ENCODE measurements around the gene GREB1. TPM values are rescaled to one million over a fixed set of nuclear protein-coding genes. Genes with fewer than 3 reads are reported as not detected.

GREB1 gene
- total and polyA plus RNA-seq, 2 of the 4 experiments (the other 2 are of a cell fraction): 0.05 TPM; not detected in 1

- Histone ChIP-seq H2AK9ac (replicated peaks; ENCODE audit: low read depth, low read length, poor library complexity) (no peak overlapping the region), H2BK120ac (ENCODE audit: low read depth, low read length) (no peak overlapping the region), H3K9ac (ENCODE audit: low read depth, low read length) (no peak overlapping the region), H3K14ac (replicated peaks; ENCODE audit: low read depth, low read length) (no peak overlapping the region), H3K4ac (ENCODE audit: low read depth, low read length) (no peak overlapping the region), H3K18ac (ENCODE audit: low read depth, low read length) (no peak overlapping the region), H2AFZ (replicated peaks; ENCODE audit: low read length, poor library complexity) (no peak overlapping the region), H3K4me2 (ENCODE audit: low read depth, low read length) (no peak overlapping the region), H3K9me3 (ENCODE audit: control insufficient read depth, insufficient read depth, low read length) (no peaks in the 10 kb centered on the region), H4K8ac (ENCODE audit: low read depth in 2 of 2, low read length in 2 of 2) (no peak overlapping the region), H3K27me3 (ENCODE audit: control insufficient read depth, insufficient read depth, low read length) (peaks cover 55% of the 10 kb centered on the region), H3K9me1 (ENCODE audit: insufficient read depth, low read length) (no peaks in the 10 kb centered on the region), H2BK15ac (ENCODE audit: low read depth, low read length) (no peak overlapping the region), H4K20me1 (ENCODE audit: insufficient read depth, low read length) (no peaks in the 10 kb centered on the region), H4K91ac (ENCODE audit: insufficient read depth, low read depth, low read length) (no peak overlapping the region), H4K5ac (ENCODE audit: low read depth, low read length) (no peak overlapping the region), H3K36me3 (ENCODE audit: control insufficient read depth, insufficient read depth, low read length) (no peaks in the 10 kb centered on the region), H3K27ac (ENCODE audit: insufficient read depth, low read length) (no peak overlapping the region), H3K56ac (ENCODE audit: extremely low read depth, insufficient read depth, low read length) (no peak overlapping the region), H2BK20ac (ENCODE audit: low read depth, low read length) (no peak overlapping the region), H2AK5ac (ENCODE audit: low read depth, low read length) (no peak overlapping the region), H3K79me1 (ENCODE audit: low read depth in 1 of 2, low read length in 2 of 2) (no peaks in the 10 kb centered on the region), H3K23ac (ENCODE audit: low read depth, low read length) (no peak overlapping the region), H2BK5ac (ENCODE audit: low read depth, low read length, poor library complexity, severe bottlenecking) (no peak overlapping the region), H3K4me1 (ENCODE audit: control insufficient read depth, insufficient read depth, low read length) (no peaks in the 10 kb centered on the region), H3K4me3 (ENCODE audit: insufficient read depth, low read depth, low read length) (no peak overlapping the region)
- POLR2A ChIA-PET (ENCODE audit: unreplicated experiment): no interaction called here
- ATAC-seq (ENCODE audit: low read depth): no peak
- in situ Hi-C loops (cut with MboI; ENCODE audit: low sequenced_read_pairs) (no loop called here), dilution Hi-C loops (cut with HindIII; ENCODE audit: low sequenced_read_pairs, unreplicated experiment) (no loop called here), intact Hi-C loops (cut with micrococcal nuclease) (no loop called here)
- CTCF ChIA-PET: no interaction called here
- DNase-seq: no peak
- BruUV-seq (replicated peaks): no TSS peak
- WGBS, 2 experiments (ENCODE audit: extremely low coverage in 2 of 2, insufficient read length in 1 of 2): no CpG with 5 or more reads among the region's 3 CpGs
- TF ChIP-seq RAD21 (IDR thresholded peaks at IDR 0.05; ENCODE audit: low read length): no peak
- no peak for TF ChIP-seq CTCF (conservative IDR thresholded peaks at IDR 0.05; ENCODE audit: low read depth, low read length)
Observed at GRCh38 chr2:11492244-11492643, 41.6 kb upstream of the GREB1 start.

Measured in IMR-90 (cell line).